Renal cortex interstitium (tissue), 11 donors: Measurements from ENCODE around the gene FLYWCH1. TPM values are rescaled to one million over a fixed set of nuclear protein-coding genes. Genes with fewer than 3 reads are reported as not detected.

Source experiments
- DNase-seq, 11 donors: peaks; one replicate each; pipeline ENCODE4 v3.0.0-alpha.2; 2013; ENCODE audit warnings: low read depth in 9 of 11, low spot score in 4 of 11; ENCODE audit errors: extremely low read depth in 1 of 11
- polyA plus RNA-seq, 3 donors: library from polyadenylated mRNA; unstranded; fragments of 120-200 nt; gene quantifications; one replicate each; pipeline ENCODE4 v1.2.1, GENCODE V29; 2013; ENCODE audit not compliant: insufficient read length in 3 of 3

FLYWCH1 gene
- polyA plus RNA-seq, 3 donors = 17.8 to 45.4 (median 31.1) TPM

DNA sequence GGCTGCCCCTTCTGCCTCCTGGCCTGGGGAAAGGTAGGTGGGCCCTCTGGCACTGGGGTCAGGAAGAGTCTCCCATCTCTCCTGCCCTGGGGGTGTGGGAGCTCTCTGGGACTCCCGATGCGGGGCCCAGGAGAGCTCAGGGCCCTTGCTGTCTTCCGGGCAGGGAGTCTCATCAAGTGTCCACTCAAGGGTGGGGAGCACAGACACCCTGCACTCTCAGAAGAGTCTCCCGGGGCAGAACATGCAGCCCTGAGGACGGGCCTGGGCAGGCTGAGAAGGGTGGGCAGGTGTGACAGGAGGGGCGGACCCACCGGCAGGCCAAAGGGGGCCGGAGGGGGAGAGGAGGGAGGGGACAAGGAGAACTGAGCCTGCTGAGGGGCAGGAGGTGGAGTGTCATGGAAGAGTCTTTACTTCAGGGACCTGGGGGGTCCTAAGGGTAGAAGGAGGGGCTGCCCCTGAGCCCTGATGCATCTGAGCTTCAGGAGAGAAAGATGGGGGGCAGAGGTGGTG is 76.9 kb downstream of the FLYWCH1 start:
- DNase-seq = no peak

DNA sequence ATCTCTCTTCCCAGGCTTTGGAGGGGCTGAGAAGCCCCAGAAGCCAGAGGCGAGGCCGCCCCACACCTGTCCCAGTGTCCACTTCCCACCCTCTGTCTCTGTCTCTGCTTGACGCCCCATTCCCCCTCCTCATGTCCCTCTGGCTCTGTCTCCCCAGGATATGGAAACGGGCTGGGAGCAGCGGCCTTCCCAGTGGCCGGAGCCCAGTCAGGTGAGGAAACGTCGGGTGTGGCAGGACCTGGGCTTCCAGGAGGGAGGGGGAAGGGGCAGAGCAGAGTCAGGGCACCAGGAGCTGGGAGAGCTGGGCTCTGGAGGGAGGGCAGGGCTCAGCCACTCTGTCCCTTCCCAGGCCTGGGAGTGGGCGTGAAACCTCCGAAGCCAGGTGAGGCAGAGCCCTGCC is 79.2 kb downstream of the FLYWCH1 start:
- no peak for DNase-seq

DNA sequence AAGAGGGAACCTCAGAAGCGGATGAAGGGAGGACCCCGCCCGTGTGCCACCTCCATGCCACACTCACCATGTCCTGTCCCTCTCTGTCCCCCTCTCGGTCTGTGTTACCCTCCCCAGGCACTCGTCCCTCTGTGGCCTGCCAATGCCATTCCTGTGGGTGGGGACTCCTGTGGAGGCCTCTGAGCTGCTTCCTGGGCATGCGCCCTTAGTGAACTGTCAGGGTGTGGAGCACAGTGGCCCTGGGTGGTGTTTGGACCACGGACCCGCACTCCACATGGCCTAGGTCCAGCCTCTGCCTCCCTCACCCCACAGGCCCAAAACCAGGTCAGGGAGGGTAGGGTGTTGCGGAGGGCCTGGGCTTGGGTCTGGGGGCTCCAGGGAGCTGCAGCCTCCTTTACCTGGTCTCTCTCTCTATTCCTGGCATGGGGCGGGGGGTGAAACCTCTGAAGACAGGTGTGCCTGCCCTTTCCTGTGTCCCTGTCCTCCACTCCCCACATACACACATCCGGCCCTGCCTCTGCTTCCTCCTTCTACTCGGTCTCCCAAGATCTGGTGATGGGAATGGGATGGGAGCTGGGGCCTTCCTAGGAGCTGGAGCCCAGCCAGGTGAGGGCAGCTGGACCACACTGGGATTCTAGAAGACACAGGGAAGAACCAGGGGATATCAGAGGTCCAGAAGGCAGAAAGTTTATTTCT is 80.0 kb downstream of the FLYWCH1 start:
- DNase-seq = no peak

DNA sequence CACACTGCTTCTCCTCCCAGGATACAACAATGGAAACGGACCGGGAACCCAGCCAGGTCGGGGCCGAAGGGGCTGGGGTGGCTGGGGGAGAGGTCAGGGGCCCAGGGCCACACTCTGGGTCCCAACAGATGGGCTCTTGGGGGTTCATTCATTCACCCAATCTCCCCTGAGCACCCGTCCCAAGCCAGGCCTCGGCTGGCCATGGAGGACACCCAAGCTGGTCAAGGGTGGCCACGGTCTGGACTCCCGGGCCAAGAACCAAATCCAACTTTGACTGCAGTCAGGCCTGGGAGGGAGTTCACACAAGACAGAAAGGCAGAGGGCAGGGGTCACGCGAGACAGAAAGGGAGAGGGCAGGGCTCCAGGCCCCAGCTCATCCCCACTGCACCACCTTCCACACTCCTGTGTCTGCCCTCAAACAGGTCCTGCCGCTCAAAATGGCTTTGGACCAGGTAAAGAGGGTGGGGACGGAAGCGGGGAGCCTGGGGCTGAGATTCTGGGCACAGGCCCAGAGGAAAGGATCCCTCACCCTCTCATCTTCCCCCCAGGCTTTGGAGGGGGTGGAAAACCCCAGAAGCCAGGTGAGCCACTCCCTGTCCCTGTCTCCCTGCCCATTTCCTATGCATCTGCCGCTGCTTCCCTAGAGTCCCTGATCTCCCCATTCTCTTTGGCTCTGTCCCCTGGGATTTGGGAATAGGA is 80.8 kb downstream of the FLYWCH1 start:
- no peak for DNase-seq

DNA sequence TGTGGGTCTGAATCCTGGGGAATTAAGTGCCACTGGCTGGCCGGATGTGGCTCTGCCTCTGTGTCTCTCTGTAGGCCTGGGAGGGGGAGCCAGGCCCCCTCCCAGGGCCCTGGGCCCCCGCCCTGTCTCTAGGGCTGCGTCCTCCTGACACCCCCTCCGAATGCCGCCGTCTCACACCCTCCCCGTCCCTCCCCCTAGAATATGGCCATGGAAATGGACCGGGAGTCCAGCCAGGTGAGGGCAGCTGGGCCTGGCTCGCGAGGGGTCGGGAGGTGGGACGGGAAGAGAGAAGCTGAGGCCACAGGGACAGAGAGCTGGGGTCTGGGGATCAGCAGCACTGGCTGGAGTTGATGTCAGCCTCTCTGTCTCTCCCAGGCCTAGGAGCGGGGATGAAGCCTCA is 84.6 kb downstream of the FLYWCH1 start:
- DNase-seq = no peak

DNA sequence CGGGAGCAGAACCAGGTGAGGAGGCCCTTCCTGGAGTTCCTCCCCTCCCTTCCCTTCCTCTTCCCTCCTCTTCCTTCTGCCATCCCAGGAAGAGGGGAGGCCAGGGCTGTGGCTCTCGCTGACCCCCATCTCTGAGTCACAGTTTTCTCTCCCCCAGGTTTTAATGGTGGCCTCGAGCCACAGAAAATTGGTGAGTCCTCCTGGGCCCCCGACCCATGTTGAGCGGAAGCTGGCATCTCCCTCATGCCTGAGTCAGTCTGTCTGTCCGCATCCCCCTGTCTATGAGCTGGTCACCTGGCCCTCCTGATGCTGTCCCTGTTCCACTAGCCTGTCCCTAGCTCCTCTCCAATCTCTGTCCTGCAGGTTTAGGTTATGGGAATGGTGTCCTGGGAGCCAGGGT is 88.2 kb downstream of the FLYWCH1 start:
- DNase-seq = no peak

DNA sequence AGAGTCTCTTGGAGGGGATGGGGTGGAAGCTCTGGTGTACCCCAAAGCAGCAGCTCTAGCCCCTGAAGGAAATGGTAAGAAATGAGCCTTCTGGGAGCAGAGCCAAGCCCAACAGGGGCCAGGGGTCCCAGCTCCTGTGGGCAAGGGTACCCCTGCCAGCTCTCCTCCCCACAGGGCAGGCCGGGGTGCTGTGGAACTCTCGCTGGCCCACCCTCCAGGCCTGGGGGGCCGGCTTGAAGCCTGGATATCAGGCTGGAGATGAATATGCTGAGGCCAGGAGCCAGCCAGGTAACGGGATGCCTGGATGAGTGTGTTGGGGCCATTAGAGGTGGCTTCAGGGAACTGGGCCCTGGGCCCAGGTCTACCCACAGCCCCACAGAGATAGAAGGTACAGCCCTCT is 88.8 kb downstream of the FLYWCH1 start:
- DNase-seq = no peak

Other genes starting within 250 kb of the FLYWCH1 start
- gene KCTD5, start 229.4 kb upstream of the FLYWCH1 start, polyA plus RNA-seq = 10 to 100 TPM; 21.2 to 26.0 (median 22.6) TPM
- 1 to 10 TPM; 1.5 to 2.0 (median 1.8) TPM for gene PRSS27, start 191.7 kb upstream of the FLYWCH1 start, polyA plus RNA-seq
- 100 to 1,000 TPM; 619 to 902 (median 689) TPM for gene SRRM2, start 159.3 kb upstream of the FLYWCH1 start, polyA plus RNA-seq
- gene ELOB, start 134.7 kb upstream of the FLYWCH1 start, polyA plus RNA-seq = 100 to 1,000 TPM; 193 to 255 (median 237) TPM
- gene PRSS33, start 124.4 kb upstream of the FLYWCH1 start, polyA plus RNA-seq = under 1 TPM in 2 of 3 donors, not detected in 1; 0.22 to 0.24 TPM
- gene PRSS41, start 113.5 kb upstream of the FLYWCH1 start, polyA plus RNA-seq = not detected
- gene PRSS21, start 94.7 kb upstream of the FLYWCH1 start, polyA plus RNA-seq = under 1 TPM in 2 of 3 donors, not detected in 1; 0.30 to 0.49 TPM
- gene ZG16B, start 81.6 kb upstream of the FLYWCH1 start, polyA plus RNA-seq = under 1 TPM in 1 of 3 donors, not detected in 2; 0.70 TPM
- 10 to 100 TPM in 1 of 3 donors, 1 to 10 TPM in 2; 2.8 to 12.2 (median 7.7) TPM for gene PRSS22, start 53.8 kb upstream of the FLYWCH1 start, polyA plus RNA-seq
- gene FLYWCH2, start 28.7 kb upstream of the FLYWCH1 start, polyA plus RNA-seq = 10 to 100 TPM; 15.5 to 30.4 (median 30.0) TPM
- 1 to 10 TPM; 1.3 to 2.6 (median 2.0) TPM for gene KREMEN2, start 52.3 kb downstream of the FLYWCH1 start, polyA plus RNA-seq
- gene PAQR4, start 57.4 kb downstream of the FLYWCH1 start, polyA plus RNA-seq = 10 to 100 TPM in 1 of 3 donors, 1 to 10 TPM in 2; 8.1 to 12.5 (median 8.3) TPM
- gene PKMYT1, start 68.5 kb downstream of the FLYWCH1 start, polyA plus RNA-seq = 10 to 100 TPM; 11.7 to 22.4 (median 18.8) TPM
- gene CLDN9, start 101.0 kb downstream of the FLYWCH1 start, polyA plus RNA-seq = 1 to 10 TPM; 1.7 to 3.2 (median 2.5) TPM
- 10 to 100 TPM; 33.8 to 42.0 (median 34.4) TPM for gene CLDN6, start 106.3 kb downstream of the FLYWCH1 start, polyA plus RNA-seq
- gene TNFRSF12A, start 108.4 kb downstream of the FLYWCH1 start, polyA plus RNA-seq = 10 to 100 TPM in 2 of 3 donors, 1 to 10 TPM in 1; 6.7 to 17.6 (median 12.9) TPM
- 10 to 100 TPM; 59.0 to 77.2 (median 64.2) TPM for gene HCFC1R1, start 112.0 kb downstream of the FLYWCH1 start, polyA plus RNA-seq
- gene THOC6, start 112.1 kb downstream of the FLYWCH1 start, polyA plus RNA-seq = 10 to 100 TPM; 28.2 to 35.9 (median 30.5) TPM
- 1 to 10 TPM; 1.0 to 2.5 (median 2.0) TPM for gene BICDL2, start 125.0 kb downstream of the FLYWCH1 start, polyA plus RNA-seq
- 1 to 10 TPM; 1.4 to 2.9 (median 1.9) TPM for gene MMP25, start 134.6 kb downstream of the FLYWCH1 start, polyA plus RNA-seq
- 10 to 100 TPM; 26.8 to 38.3 (median 29.6) TPM for gene IL32, start 153.7 kb downstream of the FLYWCH1 start, polyA plus RNA-seq
- gene ZSCAN10, start 187.4 kb downstream of the FLYWCH1 start, polyA plus RNA-seq = under 1 TPM in 2 of 3 donors, not detected in 1; 0.26 to 0.27 TPM
- 10 to 100 TPM; 14.2 to 18.3 (median 18.0) TPM for gene ZNF205, start 200.7 kb downstream of the FLYWCH1 start, polyA plus RNA-seq
- 10 to 100 TPM in 2 of 3 donors, 1 to 10 TPM in 1; 8.6 to 17.5 (median 13.3) TPM for gene ZNF213, start 223.1 kb downstream of the FLYWCH1 start, polyA plus RNA-seq